Keratinocyte (primary cell): ENCODE results near the gene B3GNT5.

Experiments
- CTCF ChIP-seq, 3 experiments: IDR thresholded peaks in 1 of 3; conservative IDR thresholded peaks in 1 of 3; optimal IDR thresholded peaks in 1 of 3; 2 replicates in 2 of 3; 3 replicates in 1 of 3; pipeline versions ENCODE3 to v1.5.1; 2011; ENCODE audit warnings: low read length in 3 of 3, mild to moderate bottlenecking in 3 of 3, moderate library complexity in 2 of 3, control low read depth in 1 of 3, inconsistent platforms in 1 of 3; ENCODE audit not compliant: insufficient read depth in 2 of 3; ENCODE audit errors: extremely low read depth in 1 of 3
- EZH2 ChIP-seq: IDR thresholded peaks from one replicate; pipeline ENCODE4 v1.6.1; 2012; ENCODE audit warnings: inconsistent platforms, mild to moderate bottlenecking, low read length, moderate library complexity

GRCh38 chr3:183272791-183273190 lies 19.7 kb downstream of the B3GNT5 start:
- TF ChIP-seq CTCF (optimal IDR thresholded peaks at IDR 0.05 in 1 of 3, IDR thresholded peaks at IDR 0.05 in 1 of 3, conservative IDR thresholded peaks at IDR 0.05 in 1 of 3; ENCODE audit: extremely low read depth in 1 of 3, insufficient read depth in 2 of 3, low read length in 3 of 3) = no peak
- TF ChIP-seq EZH2 = no peak
